ENCODE data around the gene TRAF4. TPM values are rescaled to one million over a fixed set of nuclear protein-coding genes. Genes with fewer than 3 reads are reported as not detected.

Gene TRAF4, protein sequence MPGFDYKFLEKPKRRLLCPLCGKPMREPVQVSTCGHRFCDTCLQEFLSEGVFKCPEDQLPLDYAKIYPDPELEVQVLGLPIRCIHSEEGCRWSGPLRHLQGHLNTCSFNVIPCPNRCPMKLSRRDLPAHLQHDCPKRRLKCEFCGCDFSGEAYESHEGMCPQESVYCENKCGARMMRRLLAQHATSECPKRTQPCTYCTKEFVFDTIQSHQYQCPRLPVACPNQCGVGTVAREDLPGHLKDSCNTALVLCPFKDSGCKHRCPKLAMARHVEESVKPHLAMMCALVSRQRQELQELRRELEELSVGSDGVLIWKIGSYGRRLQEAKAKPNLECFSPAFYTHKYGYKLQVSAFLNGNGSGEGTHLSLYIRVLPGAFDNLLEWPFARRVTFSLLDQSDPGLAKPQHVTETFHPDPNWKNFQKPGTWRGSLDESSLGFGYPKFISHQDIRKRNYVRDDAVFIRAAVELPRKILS
- 10 to 100 TPM; 32.3 to 36.2 TPM for total RNA-seq
- 1 to 10 TPM in 2 of 3 donors, under 1 TPM in 1; 0.99 to 1.3 (median 1.0) TPM for polyA plus RNA-seq
- total RNA-seq, result 20.5 to 341 (median 165) reads per million in 6 experiments

- Mint-ChIP-seq H3K4me3 (peak within 1 kb of the TSS; percentile 80 to 93 (median 88)), H3K27ac (peak within 1 kb of the TSS; percentile 66 to 94 (median 90)), H3K36me3 (peaks cover 0 to under 1% (median 0%) of the 10 kb centered on the region in 3 donors), H3K9me3 (no peaks in the 10 kb centered on the region), H3K27me3 (no peaks in the 10 kb centered on the region), H3K4me1 (peaks cover 9 to 62% (median 29%) of the 10 kb centered on the region in 4 donors)
- ATAC-seq (peak; percentile 89), DNase-seq (peak; percentile 50 to 85 (median 74))
- POLR2A ChIA-PET, result interaction anchor here (0.7 to 15.6 kb wide), 9 partner anchors 10 to 206 kb away, joined by 3 to 365 read pairs (median 5); partner anchors contain the start of genes FAM222B, NEK8, RPL23A and SDF2
Observed at GRCh38 chr17:28743243-28744103, at the start of gene TRAF4. TRAF4 (plus strand) TSS chr17:28744011; CDS start chr17:28744113, 102 bp downstream.

DNA sequence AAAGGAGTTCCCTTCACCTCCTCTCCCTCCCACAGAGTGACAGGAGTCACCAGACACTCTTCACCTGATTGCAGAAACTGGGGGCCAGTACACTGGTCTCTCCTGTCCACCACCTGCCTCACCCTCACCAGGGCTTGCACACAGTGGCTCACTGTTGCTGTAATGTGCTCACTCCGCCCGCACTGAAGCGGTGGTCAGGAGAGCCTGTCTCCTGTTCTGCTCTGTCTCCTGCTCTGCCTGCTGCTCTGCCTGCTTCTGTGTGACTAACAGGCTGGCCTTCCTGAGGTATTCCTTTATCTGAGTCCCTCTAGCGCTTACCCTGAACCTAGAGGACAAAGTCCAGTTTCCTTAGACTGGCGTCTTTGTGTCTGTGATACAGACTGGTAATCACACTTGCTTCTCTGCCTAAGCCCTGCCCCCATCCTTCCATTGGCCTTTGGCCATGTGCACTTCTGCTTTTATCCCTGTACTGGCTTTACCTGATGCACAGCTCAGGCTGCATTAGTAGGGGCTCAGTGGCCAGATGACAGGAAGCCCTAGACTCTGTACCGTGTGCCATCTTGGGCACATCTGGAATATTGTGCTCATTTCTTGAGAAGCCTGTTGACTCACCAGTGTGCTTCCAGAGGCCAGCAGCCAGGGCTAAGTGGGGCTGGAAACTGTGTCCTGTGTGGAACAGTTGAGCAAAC, 45.4 kb upstream of the TRAF4 start:
- no peak overlapping the region for H3K4me3 Mint-ChIP-seq
- no peaks in the 10 kb centered on the region for H3K9me3 Mint-ChIP-seq
- peaks cover 0 to 3% (median 0%) of the 10 kb centered on the region in 4 donors for H3K4me1 Mint-ChIP-seq
- H3K27me3 Mint-ChIP-seq, result no peaks in the 10 kb centered on the region
- POLR2A ChIA-PET, result no interaction called here
- peaks cover 0 to 94% (median 7%) of the 10 kb centered on the region in 3 donors for H3K36me3 Mint-ChIP-seq
- ATAC-seq (no peak), DNase-seq (no peak)
- peak overlapping the region in 3 of 10 donors; percentile 2 to 83 (median 77) for H3K27ac Mint-ChIP-seq

DNA sequence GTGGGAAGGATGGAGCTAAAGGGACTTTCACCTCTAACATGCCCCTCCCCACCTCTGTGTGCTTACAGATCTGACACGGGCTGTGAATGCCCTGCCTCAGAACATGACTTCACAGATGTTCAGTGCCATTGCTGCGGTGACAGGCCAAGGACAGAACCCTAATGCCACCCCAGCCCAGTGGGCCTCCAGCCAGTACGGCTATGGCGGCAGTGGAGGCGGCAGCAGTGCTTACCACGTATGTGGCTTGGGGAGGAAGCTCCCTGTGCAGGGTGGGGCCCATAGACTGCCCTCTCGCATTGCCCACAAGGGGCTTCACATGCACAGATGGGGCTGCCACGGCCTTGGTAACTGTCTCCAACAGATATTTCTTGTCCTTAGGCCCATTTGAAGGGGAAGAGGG, 43.5 kb upstream of the TRAF4 start:
- POLR2A ChIA-PET, result no interaction called here
- ATAC-seq (no peak), DNase-seq (no peak)
- no peak overlapping the region for H3K4me3 Mint-ChIP-seq
- peaks cover 0 to 3% (median 0%) of the 10 kb centered on the region in 4 donors for H3K4me1 Mint-ChIP-seq
- H3K36me3 Mint-ChIP-seq, result peaks cover 0 to 83% (median 0%) of the 10 kb centered on the region in 3 donors
- H3K27me3 Mint-ChIP-seq, result no peaks in the 10 kb centered on the region
- H3K27ac Mint-ChIP-seq, result no peak overlapping the region
- H3K9me3 Mint-ChIP-seq, result no peaks in the 10 kb centered on the region

GRCh38 chr17:28700830-28701492, 42.9 kb upstream of the TRAF4 start:
- POLR2A ChIA-PET, result no interaction called here
- H3K4me1 Mint-ChIP-seq, result peaks cover 0 to 3% (median 0%) of the 10 kb centered on the region in 4 donors
- H3K36me3 Mint-ChIP-seq, result peaks cover 0 to 76% (median 0%) of the 10 kb centered on the region in 3 donors
- peak overlapping the region in 3 of 10 donors; percentile 20 to 53 (median 24) for H3K27ac Mint-ChIP-seq
- no peak overlapping the region for H3K4me3 Mint-ChIP-seq
- H3K27me3 Mint-ChIP-seq, result no peaks in the 10 kb centered on the region
- no peaks in the 10 kb centered on the region for H3K9me3 Mint-ChIP-seq
- ATAC-seq (no peak), DNase-seq (no peak)

GRCh38 chr17:28702026-28702751, 41.6 kb upstream of the TRAF4 start:
- POLR2A ChIA-PET, result interaction anchor here (1.7 kb wide), 1 partner anchor 9 kb away, joined by 8 read pairs; the partner anchor contains the start of gene PROCA1
- ATAC-seq (no peak), DNase-seq (no peak)
- Mint-ChIP-seq H3K27ac (peak overlapping the region in 5 of 10 donors; percentile 37 to 80 (median 45)), H3K36me3 (peaks cover 0 to 64% (median 0%) of the 10 kb centered on the region in 3 donors), H3K9me3 (no peaks in the 10 kb centered on the region), H3K4me1 (peaks cover 0 to 3% (median under 1%) of the 10 kb centered on the region in 4 donors), H3K4me3 (no peak overlapping the region), H3K27me3 (no peaks in the 10 kb centered on the region)

DNA sequence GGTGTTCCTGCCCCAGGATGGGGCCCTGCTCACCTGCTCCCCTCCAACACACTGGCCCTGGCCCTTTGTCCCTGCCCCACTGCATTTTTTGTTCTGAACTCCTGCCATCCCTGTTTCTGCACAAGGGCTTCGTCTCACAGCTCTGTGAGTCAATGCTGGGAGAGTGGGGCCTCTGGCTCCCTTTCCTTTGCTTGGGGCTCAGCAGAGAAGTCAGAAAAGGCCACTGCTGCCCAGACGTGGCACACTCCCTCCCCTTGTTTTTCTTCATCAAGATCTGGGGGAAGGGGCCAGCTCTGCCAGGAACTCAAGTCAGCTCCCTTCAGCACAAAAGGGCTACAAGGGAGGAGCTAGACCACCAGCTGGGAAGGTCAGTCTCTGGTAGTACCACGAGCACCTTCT, 41.1 kb upstream of the TRAF4 start:
- Mint-ChIP-seq H3K27ac (peak overlapping the region in 3 of 10 donors; percentile 37 to 45 (median 41)), H3K27me3 (no peaks in the 10 kb centered on the region), H3K4me1 (peaks cover 0 to 3% (median under 1%) of the 10 kb centered on the region in 4 donors), H3K9me3 (no peaks in the 10 kb centered on the region), H3K4me3 (no peak overlapping the region), H3K36me3 (peaks cover 0 to 58% (median 0%) of the 10 kb centered on the region in 3 donors)
- POLR2A ChIA-PET, result interaction anchor here (1.0 to 1.7 kb wide), 2 partner anchors 9 to 56 kb away, joined by 3 to 8 read pairs; partner anchors contain the start of gene PROCA1
- DNase-seq (no peak), ATAC-seq (no peak)

DNA sequence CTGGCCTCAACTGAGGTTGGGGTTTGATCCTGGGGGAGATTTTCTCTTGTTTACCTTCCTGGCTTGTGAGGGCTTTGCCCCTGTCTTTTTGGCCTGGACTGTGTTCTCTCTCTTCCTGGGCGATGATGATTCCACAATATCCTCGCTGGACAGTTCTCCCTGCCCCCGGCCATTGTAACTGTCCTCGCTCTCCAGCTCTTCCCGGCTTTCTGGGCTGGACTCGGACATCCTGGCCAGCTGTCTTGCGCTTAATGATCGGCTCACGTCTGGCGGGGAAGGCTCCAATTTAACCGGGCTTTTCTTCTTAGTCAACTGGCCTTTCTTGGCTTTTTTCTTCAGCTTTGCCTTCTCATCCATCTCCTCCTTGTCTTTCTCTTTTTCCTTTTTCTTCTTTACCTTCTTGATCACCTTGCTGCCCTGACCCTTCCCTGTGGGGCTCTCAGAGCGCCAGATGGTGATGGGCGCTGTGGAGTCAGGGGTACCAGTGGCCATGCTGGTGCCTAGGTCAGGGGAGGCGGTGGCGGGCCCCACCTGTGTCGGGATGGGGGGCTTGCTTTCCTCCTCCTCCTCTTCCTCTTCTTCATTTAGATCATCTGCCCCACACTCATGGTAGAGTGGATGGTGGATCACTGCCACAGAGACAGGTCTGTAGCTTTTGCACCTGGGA, 40.1 kb upstream of the TRAF4 start:
- Mint-ChIP-seq H3K36me3 (peaks cover 0 to 51% (median 0%) of the 10 kb centered on the region in 3 donors), H3K4me1 (peaks cover 0 to 3% (median 1%) of the 10 kb centered on the region in 4 donors), H3K9me3 (no peaks in the 10 kb centered on the region), H3K27me3 (no peaks in the 10 kb centered on the region), H3K4me3 (peak overlapping the region in 1 of 10 donors; percentile 12), H3K27ac (peak overlapping the region in 8 of 10 donors; percentile 12 to 83 (median 56))
- DNase-seq, result no peak
- POLR2A ChIA-PET, result interaction anchor here (1.0 kb wide), 1 partner anchor 57 kb away, joined by 3 read pairs; no protein-coding TSS in a partner anchor
- no peak for ATAC-seq

GRCh38 chr17:28704219-28704858, 39.5 kb upstream of the TRAF4 start:
- peaks cover 0 to 46% (median 0%) of the 10 kb centered on the region in 3 donors for H3K36me3 Mint-ChIP-seq
- no peak for DNase-seq
- peaks cover 0 to 3% (median 1%) of the 10 kb centered on the region in 4 donors for H3K4me1 Mint-ChIP-seq
- no peak overlapping the region for H3K4me3 Mint-ChIP-seq
- H3K9me3 Mint-ChIP-seq, result no peaks in the 10 kb centered on the region
- no peaks in the 10 kb centered on the region for H3K27me3 Mint-ChIP-seq
- ATAC-seq, result no peak
- peak overlapping the region in 6 of 10 donors; percentile 12 to 83 (median 52) for H3K27ac Mint-ChIP-seq
- POLR2A ChIA-PET, result no interaction called here

DNA sequence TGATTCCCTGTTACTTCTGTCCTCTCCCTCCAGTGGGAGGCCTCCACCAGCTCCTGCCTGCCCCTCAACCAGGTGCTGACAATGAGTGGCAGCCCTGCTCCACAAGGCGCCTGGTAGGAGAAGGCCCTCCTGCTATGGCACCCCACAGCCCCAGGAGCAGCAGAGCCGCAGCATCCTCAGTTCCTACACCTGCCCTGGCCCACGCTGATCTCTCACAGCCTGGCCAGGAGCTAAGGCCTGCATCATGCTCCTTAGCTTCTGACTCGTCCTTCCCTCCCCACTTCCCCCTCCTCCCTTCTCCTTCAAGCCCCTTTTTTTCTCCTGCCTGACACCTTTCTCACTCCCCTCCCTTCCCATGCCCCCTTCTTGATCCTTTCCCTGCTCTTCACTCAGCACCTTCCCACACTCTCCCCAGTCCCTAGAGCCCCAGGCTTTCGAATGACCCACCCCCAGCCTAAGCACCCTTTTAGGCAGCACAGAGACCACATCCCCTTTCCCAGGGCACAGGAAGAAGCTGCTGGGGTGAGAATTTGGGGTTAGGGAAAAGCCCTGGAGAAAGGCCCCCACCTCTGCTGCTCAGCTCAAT, 38.6 kb upstream of the TRAF4 start:
- peaks cover 0 to 3% (median 1%) of the 10 kb centered on the region in 4 donors for H3K4me1 Mint-ChIP-seq
- H3K27ac Mint-ChIP-seq, result peak overlapping the region in 4 of 10 donors; percentile 40 to 94 (median 51)
- no peak for DNase-seq
- no peaks in the 10 kb centered on the region for H3K27me3 Mint-ChIP-seq
- H3K36me3 Mint-ChIP-seq, result peaks cover 0 to 38% (median 0%) of the 10 kb centered on the region in 3 donors
- POLR2A ChIA-PET, result no interaction called here
- no peaks in the 10 kb centered on the region for H3K9me3 Mint-ChIP-seq
- no peak for ATAC-seq
- no peak overlapping the region for H3K4me3 Mint-ChIP-seq
